ENCODE data around the gene NUCB1.
"Not testable (repeated sequence)": the region's sequence is repeated elsewhere in the genome, so short reads cannot be mapped to it uniquely, and the experiment has no call there.

NUCB1 gene

GRCh38 chr19:48913114-48913889 is 13.2 kb downstream of the NUCB1 start:
- DNase-seq (ENCODE audit: low read depth): no peak
- no peak for TF ChIP-seq CTCF (IDR thresholded peaks at IDR 0.05; ENCODE audit: low read depth, low read length, missing control alignments)
- no peak overlapping the region for H3K4me3 ChIP-seq (ENCODE audit: low read depth, low read length)

GRCh38 chr19:48914181-48914580 is 14.1 kb downstream of the NUCB1 start:
- no peak for DNase-seq (ENCODE audit: low read depth)
- no peak for TF ChIP-seq CTCF (IDR thresholded peaks at IDR 0.05; ENCODE audit: low read depth, low read length, missing control alignments)
- H3K4me3 ChIP-seq (ENCODE audit: low read depth, low read length): no peak overlapping the region

GRCh38 chr19:48915757-48916156 is 15.6 kb downstream of the NUCB1 start:
- TF ChIP-seq CTCF (IDR thresholded peaks at IDR 0.05; ENCODE audit: low read depth, low read length, missing control alignments): no peak
- no peak for DNase-seq (ENCODE audit: low read depth)
- H3K4me3 ChIP-seq (ENCODE audit: low read depth, low read length): no peak overlapping the region

GRCh38 chr19:48918071-48918470 is 18.0 kb downstream of the NUCB1 start:
- no peak for TF ChIP-seq CTCF (IDR thresholded peaks at IDR 0.05; ENCODE audit: low read depth, low read length, missing control alignments)
- H3K4me3 ChIP-seq (ENCODE audit: low read depth, low read length): no peak overlapping the region
- DNase-seq (ENCODE audit: low read depth): no peak

- no peak for DNase-seq (ENCODE audit: low read depth)
- TF ChIP-seq CTCF (IDR thresholded peaks at IDR 0.05; ENCODE audit: low read depth, low read length, missing control alignments): no peak
- H3K4me3 ChIP-seq (ENCODE audit: low read depth, low read length): no peak overlapping the region
These were observed 18.7 kb downstream of the NUCB1 start for GRCh38 chr19:48918801-48919247.

- H3K4me3 ChIP-seq (ENCODE audit: low read depth, low read length); DNase-seq (ENCODE audit: low read depth): not testable (repeated sequence)
These were observed 19.2 kb downstream of the NUCB1 start for GRCh38 chr19:48919271-48919670.

GRCh38 chr19:48920949-48921348 is 20.8 kb downstream of the NUCB1 start:
- TF ChIP-seq CTCF (IDR thresholded peaks at IDR 0.05; ENCODE audit: low read depth, low read length, missing control alignments): no peak
- H3K4me3 ChIP-seq (ENCODE audit: low read depth, low read length): no peak overlapping the region
- no peak for DNase-seq (ENCODE audit: low read depth)
